Prostate gland (tissue), 2 donors: ENCODE data around the gene C12orf60.

Experiments
- CTCF ChIP-seq, 4 experiments: fragments of 200-600 bp in 2 of 4; fragments of 450-650 bp in 2 of 4; sonication (generic) in 2 of 4; IDR thresholded peaks; 1 replicate in 3 of 4; 2 replicates in 1 of 4; pipeline ENCODE4 v1.5.1; 2016 to 2019; ENCODE audit warnings: antibody characterized with exemption in 4 of 4, mild to moderate bottlenecking in 2 of 4, moderate library complexity in 2 of 4
- POLR2A ChIP-seq: fragments of 450-650 bp; IDR thresholded peaks from one replicate; pipeline ENCODE4 v1.6.1; 2016; ENCODE audit warnings: antibody characterized with exemption, mild to moderate bottlenecking

DNA sequence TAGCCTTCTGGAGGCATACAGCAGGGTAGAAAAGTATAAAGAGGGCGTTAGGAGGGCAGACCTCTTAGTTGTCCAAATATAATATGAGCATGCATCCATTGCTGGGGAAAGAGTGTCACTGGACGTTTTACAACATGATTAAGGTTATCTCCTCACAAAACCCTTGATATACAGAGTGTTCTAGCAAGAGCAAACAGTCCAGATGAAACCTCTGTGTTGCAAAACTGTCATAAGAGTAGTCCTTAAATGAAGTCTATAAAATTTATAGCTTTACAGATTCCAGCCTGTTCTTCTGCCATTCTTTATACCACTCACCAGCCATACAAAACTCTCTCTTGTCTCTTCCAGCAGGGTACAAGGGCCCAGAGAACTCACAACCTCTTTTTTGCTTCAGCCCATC, 21.9 kb upstream of the C12orf60 start:
- no peak for TF ChIP-seq CTCF (IDR thresholded peaks at IDR 0.05)
- TF ChIP-seq POLR2A: no peak
